Suprapubic skin (tissue), 3 donors: Measurements from ENCODE around the gene TMED6.

Experiments
- CTCF ChIP-seq, 2 donors: fragments of 200-600 bp in 1 of 2; fragments of 450-650 bp in 1 of 2; sonication (generic) in 1 of 2; IDR thresholded peaks; one replicate each; pipeline ENCODE4 v1.5.1; 2016 to 2019; ENCODE audit warnings: antibody characterized with exemption in 2 of 2, mild to moderate bottlenecking in 1 of 2, moderate library complexity in 1 of 2
- POLR2A ChIP-seq, 2 donors: fragments of 450-650 bp; IDR thresholded peaks; one replicate each; pipeline ENCODE4 v1.6.1; 2017; ENCODE audit warnings: antibody characterized with exemption in 2 of 2, mild to moderate bottlenecking in 2 of 2, moderate library complexity in 2 of 2

- no peak for TF ChIP-seq CTCF (IDR thresholded peaks at IDR 0.05)
- TF ChIP-seq POLR2A (IDR thresholded peaks at IDR 0.05) = no peak
Observed at GRCh38 chr16:69302301-69302700, 49.3 kb downstream of the TMED6 start.
